GM12892 (cell line): ENCODE data around the gene DENND5B.
A peak's percentile ranks its signal among the peaks of the same experiment; 100 is the strongest.
"Not testable (repeated sequence)": the region's sequence is repeated elsewhere in the genome, so short reads cannot be mapped to it uniquely, and the experiment has no call there.

Experiments
- DNase-seq: peaks from one replicate; pipeline ENCODE4 v3.0.0; 2011; ENCODE audit not compliant: insufficient read length
- FAIRE-seq: peaks from 2 replicates; lab custom pipeline; 2011; peaks lifted over from hg19 to GRCh38; lab: Jason Lieb, UNC
- POLR2A ChIP-seq: IDR thresholded peaks from 2 replicates; pipeline ENCODE4 v1.6.1; 2011; ENCODE audit warnings: low read depth, low read length, control low read depth
- POLR2AphosphoS5 ChIP-seq: IDR thresholded peaks from 2 replicates; pipeline ENCODE4 v1.6.1; 2011; ENCODE audit warnings: low read depth, low read length, control low read depth
- TAF1 ChIP-seq: IDR thresholded peaks from 2 replicates; pipeline ENCODE4 v1.6.1; 2011; ENCODE audit warnings: low read depth, mild to moderate bottlenecking, control low read depth, low read length, borderline replicate concordance

The DENND5B gene

DNA sequence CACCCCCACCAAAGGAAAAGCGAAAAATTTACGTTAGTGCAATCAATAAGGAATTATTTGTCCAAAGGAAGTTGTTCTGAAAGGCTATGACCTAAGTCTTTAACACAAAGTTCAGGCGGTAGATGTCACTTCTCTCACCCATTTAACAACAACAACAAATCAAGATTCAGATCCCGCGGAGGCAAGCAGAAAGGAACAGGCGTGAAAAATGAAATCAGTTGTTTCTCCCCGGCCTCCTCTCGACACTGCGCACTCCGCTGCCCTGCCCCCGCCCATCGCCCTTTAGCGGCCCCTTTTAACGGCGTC, 1.4 kb downstream of the DENND5B start:
- TF ChIP-seq POLR2A (no peak), TAF1 (no peak), POLR2AphosphoS5 (no peak)
- DNase-seq: peak; percentile 42
- FAIRE-seq: peak; percentile 76

DNA sequence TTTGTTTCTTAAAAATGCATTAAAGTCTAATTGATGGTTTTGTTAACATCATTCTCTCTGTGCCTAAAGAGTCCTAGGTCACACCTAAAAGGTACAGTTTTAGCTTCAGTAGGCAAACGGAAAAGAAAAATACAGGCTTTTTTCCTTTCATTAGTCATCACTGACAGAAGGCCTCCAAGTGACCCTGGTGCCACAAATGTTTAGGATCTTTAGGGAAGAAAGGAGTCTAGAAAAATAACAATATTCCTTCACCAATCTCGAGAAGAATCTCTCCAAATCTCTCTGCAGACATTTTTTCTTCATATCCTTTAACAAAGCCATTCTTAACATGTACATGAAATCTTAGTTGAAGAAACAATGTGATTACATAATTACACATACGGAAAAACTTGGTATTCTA, 2.0 kb downstream of the DENND5B start:
- FAIRE-seq: peak; percentile 48
- DNase-seq: no peak
- no peak for TF ChIP-seq POLR2AphosphoS5
- no peak for TF ChIP-seq TAF1
- no peak for TF ChIP-seq POLR2A

DNA sequence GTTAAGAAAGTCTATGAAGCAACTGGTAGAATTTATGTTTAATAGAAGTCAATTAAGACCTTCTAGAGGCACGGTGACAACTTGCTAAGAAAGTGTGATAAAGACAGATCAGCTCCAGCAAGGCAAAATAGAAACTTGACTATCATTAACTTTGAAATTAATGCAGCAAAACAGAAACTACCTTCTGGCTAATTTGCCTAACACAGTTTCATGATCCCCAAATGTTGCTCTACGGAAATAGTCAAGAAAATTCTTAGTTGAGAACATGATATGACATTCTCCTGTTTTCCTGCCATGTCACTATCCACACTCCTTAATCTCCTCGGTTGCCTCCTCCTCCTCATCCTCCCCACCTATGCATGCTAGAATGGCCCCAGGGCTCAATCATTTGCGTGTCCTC, 4.2 kb downstream of the DENND5B start:
- no peak for TF ChIP-seq TAF1
- TF ChIP-seq POLR2AphosphoS5: no peak
- TF ChIP-seq POLR2A: no peak
- DNase-seq: no peak
- peak; percentile 83 for FAIRE-seq

DNA sequence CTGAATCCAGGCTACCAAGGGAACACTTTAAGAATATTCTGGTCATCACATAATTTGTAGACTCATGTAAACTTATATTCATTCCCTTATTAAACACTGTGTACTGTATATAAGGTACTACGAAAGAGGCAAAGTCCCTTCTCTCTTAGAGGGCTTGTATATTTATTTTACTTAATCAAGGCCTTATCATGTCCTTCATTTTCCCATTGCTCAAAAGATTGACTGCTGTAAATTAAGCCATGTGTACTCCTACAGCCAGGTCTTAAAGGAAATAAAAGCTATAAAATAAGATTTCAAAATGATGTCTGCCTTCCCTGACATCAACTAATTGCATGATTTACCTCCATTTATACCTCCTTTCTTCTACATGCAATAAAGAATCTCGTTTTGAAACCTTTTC, 5.0 kb downstream of the DENND5B start:
- DNase-seq: no peak
- FAIRE-seq: no peak

DNA sequence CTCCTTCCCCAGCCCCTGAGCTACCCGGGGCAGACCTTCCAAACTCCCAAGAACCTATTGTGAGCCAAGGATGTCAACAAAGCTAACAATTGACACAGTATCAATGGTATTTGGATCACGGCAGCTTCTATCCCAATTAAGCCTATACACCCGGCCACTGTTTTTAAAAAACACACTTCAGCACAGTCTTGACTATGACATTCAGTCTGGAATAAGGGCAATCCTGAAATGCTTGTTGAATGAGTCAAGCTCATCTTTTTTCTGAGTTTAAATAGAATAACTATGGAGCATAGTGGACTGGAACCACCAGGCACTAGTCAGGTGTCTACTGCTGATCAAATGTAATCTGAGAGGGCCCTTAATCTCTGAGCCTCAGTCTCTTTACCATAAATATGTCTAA, 5.7 kb downstream of the DENND5B start:
- DNase-seq: no peak
- TF ChIP-seq POLR2A (no peak), TAF1 (no peak), POLR2AphosphoS5 (no peak)
- no peak for FAIRE-seq

More for the DNA sequence above, 5.0 kb downstream of the DENND5B start:
- TF ChIP-seq POLR2A: no peak
- TF ChIP-seq POLR2AphosphoS5: no peak
- TF ChIP-seq TAF1: no peak

DNA sequence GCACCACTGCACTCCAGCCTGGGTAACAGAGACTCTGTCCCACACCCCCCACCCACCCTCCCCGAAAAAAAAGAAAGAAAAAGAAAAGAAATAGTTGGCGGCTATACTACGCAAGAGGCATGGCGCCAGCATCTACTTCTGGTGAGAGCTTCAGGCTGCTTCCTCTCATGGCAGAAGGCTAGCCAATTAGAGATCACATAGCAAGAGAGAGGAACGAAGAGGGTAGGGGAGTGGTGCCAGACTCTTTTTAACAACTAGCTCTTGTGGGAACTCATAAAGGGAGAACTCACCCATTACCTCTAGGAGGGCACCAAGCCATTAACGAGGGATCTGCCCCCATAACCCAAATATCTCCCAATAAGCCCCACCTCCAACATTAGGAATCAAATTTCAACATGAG, 6.2 kb downstream of the DENND5B start:
- TF ChIP-seq POLR2A: no peak
- TF ChIP-seq TAF1: no peak
- DNase-seq: no peak
- FAIRE-seq: no peak

DNA sequence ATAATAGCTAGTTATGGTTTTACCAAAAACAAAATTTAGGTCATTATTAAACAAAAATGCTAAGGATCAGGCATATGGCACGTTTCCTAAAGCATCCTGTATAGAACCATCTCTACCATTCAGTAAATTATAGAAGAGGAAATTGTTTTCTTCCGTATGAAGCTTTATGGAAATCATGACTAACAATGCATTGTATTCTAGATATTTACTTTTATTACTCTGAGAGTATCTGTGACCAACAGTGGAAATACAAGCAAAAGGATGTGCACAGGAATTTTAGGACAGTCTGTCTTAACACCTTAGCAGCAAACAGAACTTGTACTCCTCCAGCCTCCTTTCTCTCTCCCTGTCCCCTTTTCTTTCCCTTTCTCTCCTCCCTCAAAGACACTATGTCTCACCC, 7.1 kb downstream of the DENND5B start:
- DNase-seq: no peak
- TF ChIP-seq POLR2A (no peak), POLR2AphosphoS5 (no peak), TAF1 (no peak)
- FAIRE-seq: no peak

DNA sequence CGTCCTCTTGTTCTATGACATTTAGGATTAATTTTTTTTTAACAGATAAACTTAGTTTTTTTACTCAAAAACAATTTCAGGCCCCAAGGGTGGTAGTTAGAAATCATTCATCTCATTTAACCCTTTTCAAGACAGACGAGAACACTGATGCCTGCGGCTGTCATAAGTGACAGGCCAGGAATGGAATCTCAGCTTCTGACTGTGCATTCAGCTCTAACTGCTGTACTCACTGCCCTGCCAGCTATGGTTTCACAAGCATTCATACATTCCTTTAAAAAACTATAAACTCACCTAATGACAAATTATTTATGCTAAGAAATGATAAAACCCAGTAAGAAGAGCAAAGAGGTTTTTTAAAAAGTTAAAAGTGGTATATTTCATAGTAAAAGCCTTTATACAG, 8.8 kb downstream of the DENND5B start:
- TF ChIP-seq POLR2AphosphoS5 (no peak), TAF1 (no peak)
- FAIRE-seq: no peak
- DNase-seq: no peak

DNA sequence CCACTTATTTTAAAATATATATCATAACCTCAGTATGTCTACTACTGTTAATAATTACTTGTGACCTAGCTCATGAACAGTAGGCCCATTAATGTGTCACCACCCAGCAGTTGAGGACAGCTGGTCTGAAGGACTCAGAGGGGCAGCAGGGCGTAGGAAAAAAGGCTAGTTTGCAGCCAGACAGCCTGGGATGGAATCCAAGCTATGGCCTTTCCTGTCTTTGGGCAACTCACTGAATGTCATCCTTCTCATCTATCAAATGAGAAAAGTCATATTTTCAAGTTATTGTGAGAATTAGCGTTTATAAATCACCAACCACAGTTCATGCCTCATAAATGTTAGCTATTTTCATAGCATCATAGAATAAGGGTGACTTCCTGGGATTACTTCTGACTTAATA, 12.3 kb downstream of the DENND5B start:
- FAIRE-seq (no peak), DNase-seq (no peak)
- TF ChIP-seq POLR2AphosphoS5: no peak
- no peak for TF ChIP-seq TAF1
- no peak for TF ChIP-seq POLR2A

DNA sequence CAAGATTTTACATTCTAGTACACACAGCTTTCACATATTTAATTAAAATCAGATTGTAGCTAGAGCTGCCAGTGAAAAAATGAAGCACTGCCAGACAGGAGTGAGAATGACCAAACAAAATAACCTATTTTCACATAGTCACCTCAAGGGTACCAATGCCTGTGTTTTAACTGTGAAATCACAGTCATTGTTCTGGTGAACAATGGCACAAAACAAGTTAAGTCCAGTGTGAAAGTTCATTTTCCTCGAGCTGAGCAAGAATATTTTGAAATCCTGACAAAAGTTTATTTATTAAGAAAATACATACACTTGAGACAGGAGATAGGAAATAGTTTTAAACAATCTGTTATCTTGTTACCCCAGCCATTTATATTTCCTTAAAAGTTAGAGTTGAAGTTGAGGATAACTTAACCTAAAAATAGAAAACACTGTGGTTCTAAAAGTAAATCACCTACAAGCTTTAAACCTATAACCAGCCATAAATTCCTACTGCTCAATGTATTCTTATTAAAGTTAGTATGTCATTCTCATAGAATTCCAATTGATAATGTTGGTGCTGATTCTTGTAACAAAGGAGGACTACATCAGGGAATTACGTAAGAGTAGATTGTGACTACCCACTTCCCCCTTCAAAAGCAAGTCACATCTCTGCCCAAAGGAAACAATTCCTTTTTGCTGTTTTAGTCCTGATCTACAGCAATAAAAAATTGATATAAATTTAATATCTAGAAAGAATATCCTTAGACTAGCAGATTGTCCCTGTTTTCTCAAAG, 15.9 kb downstream of the DENND5B start:
- DNase-seq: no peak
- peak; percentile 79 for FAIRE-seq

DNA sequence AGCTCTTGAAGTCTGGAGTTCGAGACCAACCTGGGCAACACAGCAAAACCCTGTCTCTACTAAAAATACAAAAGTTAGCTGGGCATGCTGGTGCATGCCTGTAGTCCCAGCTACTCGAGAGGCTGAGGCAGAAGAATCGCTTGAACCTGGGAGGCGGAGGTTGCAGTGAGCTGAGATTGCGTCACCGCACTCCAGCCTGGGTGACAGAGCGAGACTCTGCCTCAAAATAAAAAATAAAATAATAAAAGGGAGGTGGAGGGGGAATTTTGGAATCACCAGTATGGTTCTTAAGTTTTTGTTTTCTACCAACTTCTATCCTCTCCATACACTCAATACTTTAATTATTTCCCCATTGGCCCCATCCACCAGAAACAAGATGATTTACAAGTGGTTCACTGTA, 16.6 kb downstream of the DENND5B start:
- FAIRE-seq, DNase-seq: not testable (repeated sequence)

More for the DNA sequence above, 15.9 kb downstream of the DENND5B start:
- no peak for TF ChIP-seq POLR2AphosphoS5
- TF ChIP-seq POLR2A: no peak
- TF ChIP-seq TAF1: no peak

DNA sequence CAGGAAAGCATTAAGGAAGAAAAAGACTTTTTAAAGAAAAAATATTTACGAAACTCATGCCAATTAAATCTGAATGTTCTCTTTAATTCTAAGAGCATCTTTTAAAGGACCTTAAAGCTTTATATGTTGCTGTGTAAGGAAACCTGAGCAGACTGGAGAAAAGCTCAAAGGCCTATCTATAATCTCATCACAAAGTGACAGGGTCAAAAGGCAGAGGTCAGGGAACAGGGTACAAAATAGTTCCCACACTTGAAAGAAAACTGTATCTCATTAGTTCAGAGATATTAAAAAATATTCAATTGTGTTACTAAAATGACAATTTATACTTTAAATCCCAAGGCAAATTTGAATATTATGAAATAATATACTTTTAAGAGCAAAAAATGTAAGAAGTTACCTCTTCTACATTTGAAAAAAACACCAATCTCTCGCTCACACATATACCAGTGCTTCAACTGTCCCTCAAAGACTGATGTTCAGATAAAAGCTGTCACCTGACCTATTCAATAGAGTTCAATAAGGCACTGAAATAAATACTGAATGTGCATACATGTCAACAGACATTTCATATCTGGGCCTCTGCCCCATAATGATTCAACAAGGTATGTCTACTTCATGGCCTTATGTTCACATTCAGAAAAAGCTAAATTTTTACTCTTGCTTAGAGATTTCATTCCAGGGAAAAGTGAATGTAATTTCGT, 17.9 kb downstream of the DENND5B start:
- FAIRE-seq (no peak), DNase-seq (no peak)

DNA sequence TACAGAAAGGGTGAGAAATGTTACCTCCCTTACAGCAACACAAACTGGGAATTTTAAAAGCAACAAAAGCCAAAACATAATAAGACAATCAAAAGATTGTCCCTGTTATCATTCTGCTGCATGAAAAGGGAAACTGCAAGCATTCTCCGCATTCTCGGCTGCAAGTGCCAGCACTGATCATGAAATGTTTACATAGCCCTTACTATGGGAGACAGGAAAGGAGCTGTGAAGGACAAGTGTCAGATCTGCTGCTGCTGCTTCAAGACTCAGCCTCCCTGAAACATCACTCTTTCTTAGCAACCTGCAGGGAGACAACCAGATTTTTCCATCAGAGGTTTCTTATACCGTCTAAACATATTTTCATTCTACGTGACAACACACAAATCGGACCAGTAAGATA, 20.1 kb downstream of the DENND5B start:
- DNase-seq (no peak), FAIRE-seq (peak; percentile 66)
- TF ChIP-seq POLR2A: no peak
- no peak for TF ChIP-seq POLR2AphosphoS5
- TF ChIP-seq TAF1: no peak

More for the DNA sequence above, 17.9 kb downstream of the DENND5B start:
- no peak for TF ChIP-seq POLR2AphosphoS5
- TF ChIP-seq TAF1: no peak
- no peak for TF ChIP-seq POLR2A

DNA sequence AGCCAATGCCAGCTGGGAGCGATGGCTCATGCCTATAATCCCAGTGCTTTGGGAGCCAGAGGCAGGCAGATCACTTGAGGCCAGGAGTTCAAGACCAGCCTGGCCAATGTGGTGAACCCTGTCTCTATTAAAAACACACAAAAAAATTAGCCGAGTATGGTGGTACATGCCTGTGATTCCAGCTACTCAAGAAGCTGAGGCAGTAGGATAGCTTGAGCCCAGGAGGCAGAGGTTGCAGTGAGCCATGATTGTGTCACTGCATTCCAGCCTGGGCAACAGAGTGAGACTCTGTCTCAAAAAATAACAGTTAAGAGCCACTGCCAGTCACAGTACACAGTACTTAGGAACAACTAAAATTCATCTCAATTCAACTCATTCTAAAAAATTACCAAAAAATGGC, 21.4 kb downstream of the DENND5B start:
- FAIRE-seq, DNase-seq: not testable (repeated sequence)
